ENCODE data around the gene DESI2. TPM values are rescaled to one million over a fixed set of nuclear protein-coding genes. Genes with fewer than 3 reads are reported as not detected.

The DESI2 gene
- total RNA-seq, 1 donor from 2014 or later: 49.2 TPM

GRCh38 chr1:244614879-244615278 lies 38.0 kb upstream of the DESI2 start:
- Histone ChIP-seq H3K79me2 (ENCODE audit: insufficient read depth, low read length) (no peaks in the 10 kb centered on the region), H3K4me2 (ENCODE audit: low read length) (no peak overlapping the region), H4K20me1 (ENCODE audit: insufficient read depth, low read length) (no peaks in the 10 kb centered on the region), H3K4me3 (ENCODE audit: insufficient read depth, low read depth, low read length) (no peak overlapping the region), H3K36me3 (ENCODE audit: insufficient read depth, low read length) (no peaks in the 10 kb centered on the region), H3K4me1 (ENCODE audit: insufficient read depth, low read length) (no peaks in the 10 kb centered on the region), H3K27me3 (ENCODE audit: insufficient read depth, low read length) (no peaks in the 10 kb centered on the region), H2AFZ (ENCODE audit: low read depth, low read length) (no peak overlapping the region), H3K27ac (ENCODE audit: low read depth, low read length) (no peak overlapping the region), H3K9ac (ENCODE audit: low read length) (no peak overlapping the region), H3K9me3 (ENCODE audit: insufficient read depth, low read depth, low read length) (no peaks in the 10 kb centered on the region)
- DNase-seq (ENCODE audit: low read depth): peak; percentile 7
- Mint-ChIP-seq H3K27me3 (ENCODE audit: low read depth, unreplicated experiment) (no peaks in the 10 kb centered on the region), H3K27ac (ENCODE audit: unreplicated experiment) (no peak overlapping the region), H3K4me3 (ENCODE audit: unreplicated experiment) (no peak overlapping the region), H3K4me1 (ENCODE audit: low read depth, unreplicated experiment) (no peaks in the 10 kb centered on the region), H3K9me3 (ENCODE audit: unreplicated experiment) (no peaks in the 10 kb centered on the region), H3K36me3 (ENCODE audit: low read depth, unreplicated experiment) (peaks cover 3% of the 10 kb centered on the region)
- TF ChIP-seq CTCF (IDR thresholded peaks at IDR 0.05; ENCODE audit: insufficient read depth, low read depth, low read length) (no peak), EZH2 (IDR thresholded peaks at IDR 0.05; ENCODE audit: insufficient read depth, low read length) (no peak)
- no peak for FAIRE-seq

- no peaks in the 10 kb centered on the region for H3K27me3 Mint-ChIP-seq (ENCODE audit: low read depth, unreplicated experiment)
- H3K27me3 ChIP-seq (ENCODE audit: insufficient read depth, low read length): no peaks in the 10 kb centered on the region
- no peaks in the 10 kb centered on the region for H3K4me1 Mint-ChIP-seq (ENCODE audit: low read depth, unreplicated experiment)
- FAIRE-seq (peak; percentile 29), DNase-seq (ENCODE audit: low read depth) (no peak)
- H3K27ac Mint-ChIP-seq (ENCODE audit: unreplicated experiment): no peak overlapping the region
- no peak overlapping the region for H3K4me3 Mint-ChIP-seq (ENCODE audit: unreplicated experiment)
- no peaks in the 10 kb centered on the region for H3K9me3 Mint-ChIP-seq (ENCODE audit: unreplicated experiment)
- no peaks in the 10 kb centered on the region for H3K4me1 ChIP-seq (ENCODE audit: insufficient read depth, low read length)
- H3K9me3 ChIP-seq (ENCODE audit: insufficient read depth, low read depth, low read length): no peaks in the 10 kb centered on the region
- no peaks in the 10 kb centered on the region for H3K79me2 ChIP-seq (ENCODE audit: insufficient read depth, low read length)
- H3K4me2 ChIP-seq (ENCODE audit: low read length): no peak overlapping the region
- no peak overlapping the region for H3K27ac ChIP-seq (ENCODE audit: low read depth, low read length)
- H3K4me3 ChIP-seq (ENCODE audit: insufficient read depth, low read depth, low read length): no peak overlapping the region
- no peaks in the 10 kb centered on the region for H3K36me3 ChIP-seq (ENCODE audit: insufficient read depth, low read length)
- H4K20me1 ChIP-seq (ENCODE audit: insufficient read depth, low read length): no peaks in the 10 kb centered on the region
- H2AFZ ChIP-seq (ENCODE audit: low read depth, low read length): no peak overlapping the region
- peaks cover 3% of the 10 kb centered on the region for H3K36me3 Mint-ChIP-seq (ENCODE audit: low read depth, unreplicated experiment)
- no peak for TF ChIP-seq EZH2 (IDR thresholded peaks at IDR 0.05; ENCODE audit: insufficient read depth, low read length)
- no peak for TF ChIP-seq CTCF (IDR thresholded peaks at IDR 0.05; ENCODE audit: insufficient read depth, low read depth, low read length)
- no peak overlapping the region for H3K9ac ChIP-seq (ENCODE audit: low read length)
Measured at GRCh38 chr1:244615301-244615700, 37.6 kb upstream of the DESI2 start.

- no peak overlapping the region for H3K4me3 Mint-ChIP-seq (ENCODE audit: unreplicated experiment)
- H3K9me3 ChIP-seq (ENCODE audit: insufficient read depth, low read depth, low read length): no peaks in the 10 kb centered on the region
- H3K79me2 ChIP-seq (ENCODE audit: insufficient read depth, low read length): no peaks in the 10 kb centered on the region
- no peak overlapping the region for H3K27ac ChIP-seq (ENCODE audit: low read depth, low read length)
- no peaks in the 10 kb centered on the region for H3K27me3 Mint-ChIP-seq (ENCODE audit: low read depth, unreplicated experiment)
- no peak overlapping the region for H3K27ac Mint-ChIP-seq (ENCODE audit: unreplicated experiment)
- H3K4me1 ChIP-seq (ENCODE audit: insufficient read depth, low read length): no peaks in the 10 kb centered on the region
- no peak for TF ChIP-seq EZH2 (IDR thresholded peaks at IDR 0.05; ENCODE audit: insufficient read depth, low read length)
- no peak for TF ChIP-seq CTCF (IDR thresholded peaks at IDR 0.05; ENCODE audit: insufficient read depth, low read depth, low read length)
- H3K4me1 Mint-ChIP-seq (ENCODE audit: low read depth, unreplicated experiment): no peaks in the 10 kb centered on the region
- no peaks in the 10 kb centered on the region for H3K36me3 Mint-ChIP-seq (ENCODE audit: low read depth, unreplicated experiment)
- no peaks in the 10 kb centered on the region for H3K36me3 ChIP-seq (ENCODE audit: insufficient read depth, low read length)
- no peak overlapping the region for H2AFZ ChIP-seq (ENCODE audit: low read depth, low read length)
- H3K27me3 ChIP-seq (ENCODE audit: insufficient read depth, low read length): no peaks in the 10 kb centered on the region
- H3K4me2 ChIP-seq (ENCODE audit: low read length): no peak overlapping the region
- no peaks in the 10 kb centered on the region for H4K20me1 ChIP-seq (ENCODE audit: insufficient read depth, low read length)
- DNase-seq (ENCODE audit: low read depth) (no peak), FAIRE-seq (no peak)
- H3K9ac ChIP-seq (ENCODE audit: low read length): no peak overlapping the region
- H3K4me3 ChIP-seq (ENCODE audit: insufficient read depth, low read depth, low read length): no peak overlapping the region
- peaks cover 1% of the 10 kb centered on the region for H3K9me3 Mint-ChIP-seq (ENCODE audit: unreplicated experiment)
Measured at GRCh38 chr1:244626709-244627108, 26.2 kb upstream of the DESI2 start.
